Omental fat pad (tissue), 4 donors: ENCODE results near the gene ACBD6. TPM values are rescaled to one million over a fixed set of nuclear protein-coding genes. Genes with fewer than 3 reads are reported as not detected.

ENCODE experiments used
- ATAC-seq: fragments of 150-250 bp; one replicate; pipeline ENCODE4 v1.9.1; 2016; ENCODE audit warnings: mild to moderate bottlenecking, moderate library complexity; ENCODE audit not compliant: low FRiP score
- DNase-seq: peaks from one replicate; pipeline ENCODE4 v3.0.0-alpha.2; 2019; ENCODE audit warnings: low spot score
- CTCF ChIP-seq, 3 donors: fragments of 450-650 bp; IDR thresholded peaks; one replicate each; pipeline ENCODE4 v1.5.1; 2016 to 2017; ENCODE audit warnings: antibody characterized with exemption in 3 of 3, mild to moderate bottlenecking in 3 of 3, moderate library complexity in 2 of 3
- total RNA-seq, 4 donors: library from RNA; depleted of rRNA; stranded (reverse); fragments of >200 nt; gene quantifications; one replicate each; pipeline ENCODE4 v1.1.0, GENCODE V29; 2016

The ACBD6 gene
- total RNA-seq, 4 donors from 2014 or later = 30.0 to 46.2 (median 38.9) TPM

- TF ChIP-seq CTCF (IDR thresholded peaks at IDR 0.05) = no peak
- ATAC-seq (no peak), DNase-seq (no peak)
These were observed 211.9 kb downstream of the ACBD6 start for GRCh38 chr1:180290265-180291001.

DNA sequence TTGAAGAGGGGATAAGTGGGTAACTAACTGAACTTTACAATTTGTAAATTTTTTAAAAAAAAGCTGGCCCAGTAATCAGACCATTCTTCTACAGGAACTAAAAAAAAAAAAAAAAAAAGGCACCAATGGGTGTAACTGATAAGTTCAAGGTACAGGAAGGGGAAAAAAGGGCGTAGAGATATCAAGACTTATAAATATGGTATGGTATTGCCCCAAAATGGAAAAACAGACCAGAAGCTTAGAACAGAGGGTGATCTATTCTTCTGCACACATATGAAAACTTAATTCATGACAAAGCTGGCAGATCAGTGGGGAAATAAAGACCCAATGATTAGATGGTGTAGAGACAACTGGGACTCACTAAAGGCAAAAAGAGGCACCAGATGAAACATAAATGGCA is 213.4 kb downstream of the ACBD6 start:
- ATAC-seq (no peak), DNase-seq (no peak)
- TF ChIP-seq CTCF (IDR thresholded peaks at IDR 0.05) = no peak

DNA sequence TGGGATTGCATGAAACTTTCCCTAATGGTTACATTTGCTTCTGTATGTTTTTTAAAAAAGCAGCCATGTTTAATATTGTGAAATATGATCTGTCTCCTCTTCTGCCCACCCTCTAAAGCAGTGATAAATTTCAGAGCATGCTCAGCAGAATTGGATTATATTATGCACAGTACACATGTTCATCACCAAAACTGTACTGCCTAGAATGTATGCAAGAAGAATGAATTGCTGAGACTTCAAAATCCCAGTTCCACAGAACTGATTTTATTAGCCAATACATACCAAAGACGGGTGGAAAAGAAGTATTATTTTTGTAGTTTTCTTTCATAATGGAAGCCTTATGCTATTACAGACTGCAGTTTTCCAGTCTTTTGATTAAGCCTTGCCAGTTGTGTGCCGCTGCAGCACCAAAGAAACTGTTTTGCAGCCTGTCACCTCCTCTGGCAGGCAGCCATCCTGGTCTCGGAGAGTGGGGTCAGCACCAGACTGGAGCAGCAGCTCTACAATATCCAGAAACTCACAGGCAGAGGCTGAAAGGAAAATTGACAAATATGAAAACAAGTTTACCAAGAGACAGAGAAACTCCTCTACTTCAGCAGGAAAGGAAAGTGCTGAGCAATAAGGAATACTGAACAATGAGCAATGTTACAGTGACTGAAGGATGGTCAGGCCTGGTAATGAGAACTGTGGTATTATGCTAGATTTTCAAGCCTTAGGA is 214.2 kb downstream of the ACBD6 start:
- TF ChIP-seq CTCF (IDR thresholded peaks at IDR 0.05) = no peak
- ATAC-seq (no peak), DNase-seq (no peak)

GRCh38 chr1:180286417-180286816 is 216.0 kb downstream of the ACBD6 start:
- DNase-seq = no peak
- ATAC-seq = no peak
- no peak for TF ChIP-seq CTCF (IDR thresholded peaks at IDR 0.05)

- no peak for TF ChIP-seq CTCF (IDR thresholded peaks at IDR 0.05)
- ATAC-seq = no peak
- DNase-seq = no peak
These were observed 219.3 kb downstream of the ACBD6 start for GRCh38 chr1:180283098-180283497.

GRCh38 chr1:180282401-180283044 is 219.9 kb downstream of the ACBD6 start:
- DNase-seq (no peak), ATAC-seq (no peak)
- TF ChIP-seq CTCF (IDR thresholded peaks at IDR 0.05) = no peak
